HCT116 (cell line): ENCODE data around the gene TCHH. TPM values are rescaled to one million over a fixed set of nuclear protein-coding genes. Genes with fewer than 3 reads are reported as not detected.

Experiments used
- ATAC-seq: fragments of 200-7000 bp; cut with Tn5 transposase; 2 replicates; pipeline ENCODE4 v1.9.1; 2020; ENCODE audit warnings: mild to moderate bottlenecking, moderate library complexity
- BruUV-seq: library from RNA; stranded (reverse); fragments of 400-500 nt; replicated peaks from 2 replicates; lab custom pipeline; 2021; lab: Mats Ljungman, UMichigan
- CTCF ChIA-PET: fragments of 300-600 bp; sonication (Branson Sonifier 250); formaldehyde crosslinking; loops from one replicate; lab custom pipeline; 2021; ENCODE audit warnings: antibody characterized with exemption; lab: Charles Lee
- POLR2A ChIA-PET: fragments of 300-600, 350-600 bp; sonication (Branson Sonifier 250); formaldehyde crosslinking; loops from one replicate; lab custom pipeline; 2021; ENCODE audit warnings: antibody characterized with exemption; lab: Charles Lee
- RAD21 ChIA-PET, 2 experiments: fragments of 300-600 bp; sonication (Branson Sonifier 250); formaldehyde crosslinking; loops; one replicate each; lab custom pipeline; 2023; ENCODE audit warnings: low total read pairs in 2 of 2; ENCODE audit not compliant: uncharacterized antibody in 2 of 2, unreplicated experiment in 2 of 2, low non-redundant PET in 1 of 2; lab: Charles Lee
- DNase-seq: peaks from one replicate; pipeline ENCODE4 v3.0.0-alpha.2; 2010; ENCODE audit warnings: low read depth, low spot score
- H2AFZ ChIP-seq: fragments of 200-600 bp; shearing (Covaris generic), sonication (generic); 2 replicates; pipeline ENCODE4 v1.6.1; 2017; ENCODE audit warnings: low read depth, mixed run types, mixed read lengths, antibody characterized with exemption, low read length; ENCODE audit not compliant: poor library complexity, severe bottlenecking
- H3K27ac ChIP-seq: 2 replicates; pipeline ENCODE4 v1.5.1; 2012; ENCODE audit warnings: low read depth, low read length
- H3K27me3 ChIP-seq: fragments of 200-600 bp; sonication (generic); 2 replicates; pipeline ENCODE4 v1.6.1; 2016; ENCODE audit warnings: mixed run types, low read length, mixed read lengths; ENCODE audit not compliant: insufficient read depth
- H3K36me3 ChIP-seq, 2 experiments: fragments of 200-500 bp in 1 of 2; fragments of 200-600 bp in 1 of 2; sonication (Bioruptor generic) in 1 of 2; sonication (generic) in 1 of 2; 2 replicates each; pipeline versions ENCODE4 v1.5.1 to v1.6.1; 2014 to 2016; ENCODE audit warnings: low read length in 2 of 2, inconsistent platforms in 1 of 2, mixed read lengths in 1 of 2, mixed run types in 1 of 2; ENCODE audit not compliant: insufficient read depth in 2 of 2, control insufficient read depth in 1 of 2
- H3K4me1 ChIP-seq, 2 experiments: fragments of 200-600 bp in 1 of 2; sonication (generic) in 1 of 2; 2 replicates each; pipeline versions ENCODE4 v1.5.1 to v1.6.1; 2012 to 2017; ENCODE audit warnings: low read length in 2 of 2, inconsistent platforms in 1 of 2, mild to moderate bottlenecking in 1 of 2, mixed read lengths in 1 of 2, mixed run types in 1 of 2, moderate library complexity in 1 of 2; ENCODE audit not compliant: insufficient read depth in 2 of 2, control insufficient read depth in 1 of 2
- H3K4me2 ChIP-seq: fragments of 200-600 bp; sonication (generic); 2 replicates; pipeline ENCODE4 v1.6.1; 2017; ENCODE audit warnings: mixed run types, low read length, mixed read lengths
- H3K4me3 ChIP-seq, 2 experiments: fragments of 200-600 bp in 1 of 2; sonication (generic) in 1 of 2; replicated peaks in 1 of 2; 2 replicates each; pipeline ENCODE4 v1.5.1; 2011 to 2016; ENCODE audit warnings: low read length in 2 of 2, control low read depth in 1 of 2, low read depth in 1 of 2, mild to moderate bottlenecking in 1 of 2, mixed read lengths in 1 of 2, mixed run types in 1 of 2
- H3K79me2 ChIP-seq: fragments of 200-600 bp; sonication (generic); 2 replicates; pipeline ENCODE4 v1.6.1; 2017; ENCODE audit warnings: mild to moderate bottlenecking, mixed run types, low read length, moderate library complexity, mixed read lengths; ENCODE audit not compliant: insufficient read depth
- H3K9ac ChIP-seq: fragments of 200-600 bp; sonication (generic); 2 replicates; pipeline ENCODE4 v1.6.1; 2016; ENCODE audit warnings: low read length, mixed read lengths
- H3K9me2 ChIP-seq: fragments of 200-600 bp; sonication (generic), shearing (Covaris generic); 2 replicates; pipeline ENCODE4 v1.6.1; 2017; ENCODE audit warnings: mixed run types, mild to moderate bottlenecking, moderate library complexity; ENCODE audit not compliant: insufficient read depth
- H3K9me3 ChIP-seq, 2 experiments: fragments of 200-500 bp in 1 of 2; fragments of 200-600 bp in 1 of 2; sonication (Bioruptor generic) in 1 of 2; sonication (generic) in 1 of 2; 2 replicates each; pipeline ENCODE4 v1.6.1; 2014 to 2017; ENCODE audit warnings: low read length in 2 of 2, mixed read lengths in 2 of 2, inconsistent platforms in 1 of 2, low read depth in 1 of 2, mild to moderate bottlenecking in 1 of 2, mixed run types in 1 of 2, moderate library complexity in 1 of 2; ENCODE audit not compliant: control insufficient read depth in 1 of 2, insufficient read depth in 1 of 2
- H4K20me1 ChIP-seq: fragments of 200-600 bp; sonication (generic), shearing (Covaris generic); 2 replicates; pipeline ENCODE4 v1.6.1; 2017; ENCODE audit warnings: mixed run types, mild to moderate bottlenecking, moderate library complexity; ENCODE audit not compliant: insufficient read depth
- ATF3 ChIP-seq: IDR thresholded peaks from 2 replicates; pipeline ENCODE4 v1.6.1; 2012
- EZH2 ChIP-seq: fragments of 200-600 bp; sonication (generic); IDR thresholded peaks from 2 replicates; pipeline ENCODE4 v1.6.1; 2017; ENCODE audit warnings: antibody characterized with exemption, mixed run types
- JUND ChIP-seq: IDR thresholded peaks from 2 replicates; pipeline ENCODE4 v1.6.1; 2012
- POLR2A ChIP-seq: IDR thresholded peaks from 2 replicates; pipeline ENCODE4 v1.7.0; 2011; ENCODE audit warnings: borderline replicate concordance; ENCODE audit not compliant: insufficient read depth, insufficient read length; ENCODE audit errors: extremely low read depth
- POLR2AphosphoS5 ChIP-seq: IDR thresholded peaks from 2 replicates; pipeline ENCODE4 v1.6.1; 2011; ENCODE audit warnings: mild to moderate bottlenecking, low read depth, low read length, moderate library complexity
- REST ChIP-seq: IDR thresholded peaks from 2 replicates; pipeline ENCODE4 v1.6.1; 2012; ENCODE audit warnings: low read depth
- SP1 ChIP-seq: IDR thresholded peaks from 2 replicates; pipeline ENCODE4 v1.6.1; 2012; ENCODE audit warnings: low read depth
- TCF7L2 ChIP-seq: IDR thresholded peaks from 2 replicates; pipeline ENCODE4 v1.7.0; 2011; ENCODE audit warnings: borderline replicate concordance, inconsistent platforms; ENCODE audit not compliant: insufficient read depth, insufficient read length; ENCODE audit errors: extremely low read depth
- ZNF274 ChIP-seq: fragments of 200-500 bp; sonication (Bioruptor generic); IDR thresholded peaks from 2 replicates; pipeline ENCODE4 v1.6.1; 2014; ENCODE audit warnings: mild to moderate bottlenecking, low read depth, low read length, inconsistent platforms
- intact Hi-C: fragments of 100-400 bp; cut with micrococcal nuclease; formaldehyde crosslinking; loops from 2 replicates; pipeline ENCODE4 v1.10.0; 2022
- total RNA-seq: library from RNA; stranded (reverse); gene quantifications from one replicate; pipeline ENCODE4 v1.2.1, GENCODE V29; 2021; ENCODE audit not compliant: unreplicated experiment

TCHH gene
- total RNA-seq, 1 experiment from 2014 or later: 0.02 TPM

GRCh38 chr1:152143150-152143887 is 28.1 kb upstream of the TCHH start:
- DNase-seq (no peak), ATAC-seq (no peak)
- Histone ChIP-seq H4K20me1 (no peaks in the 10 kb centered on the region), H3K27me3 (peaks cover 20% of the 10 kb centered on the region), H3K27ac (no peak overlapping the region), H3K4me3 (no peak overlapping the region), H3K9me2 (no peaks in the 10 kb centered on the region), H3K9me3 (peaks cover 5 to 9% of the 10 kb centered on the region in 2 experiments; a peak in 2 of 4 replicates), H3K36me3 (no peaks in the 10 kb centered on the region), H3K4me2 (no peak overlapping the region), H2AFZ (no peak overlapping the region), H3K9ac (no peak overlapping the region), H3K4me1 (no peaks in the 10 kb centered on the region), H3K79me2 (no peaks in the 10 kb centered on the region)
- intact Hi-C loops: loop anchor here (2.0 kb wide), 3 partner anchors 91 to 317 kb away; no protein-coding TSS in a partner anchor
- ChIA-PET CTCF (interaction anchor here (1.0 to 1.5 kb wide), 3 partner anchors 39 to 315 kb away, joined by 3 to 4 read pairs (median 4); no protein-coding TSS in a partner anchor), POLR2A (no interaction called here), RAD21 (no interaction called here)
- no TSS peak for BruUV-seq
- TF ChIP-seq POLR2A: no peak
- no peak for TF ChIP-seq ZNF274
- TF ChIP-seq SP1: no peak
- TF ChIP-seq REST: no peak
- TF ChIP-seq ATF3: no peak
- TF ChIP-seq TCF7L2: no peak
- no peak for TF ChIP-seq JUND
- no peak for TF ChIP-seq POLR2AphosphoS5
- no peak for TF ChIP-seq EZH2
